Heart right ventricle (tissue), 16 donors: ENCODE measurements around the gene CCND2. TPM values are rescaled to one million over a fixed set of nuclear protein-coding genes. Genes with fewer than 3 reads are reported as not detected.

Experiments used
- ATAC-seq, 8 donors: fragments of 200-7000 bp; cut with Tn5 transposase; one replicate each; pipeline ENCODE4 v1.9.1; 2020; ENCODE audit warnings: mild to moderate bottlenecking in 8 of 8, moderate library complexity in 8 of 8, moderate number of reproducible peaks in 1 of 8
- DNase-seq, 2 donors: peaks; one replicate each; pipeline ENCODE4 v3.0.0-alpha.2; 2020
- H3K27ac ChIP-seq, 10 donors: fragments of 200-600 bp; sonication (generic) in 2 of 10; one replicate each; pipeline versions ENCODE4 v1.5.0 to v1.8.0; 2020 to 2022; ENCODE audit warnings: mild to moderate bottlenecking in 3 of 10
- H3K27me3 ChIP-seq, 7 donors: fragments of 200-600 bp; one replicate each; pipeline ENCODE4 v1.8.0; 2021 to 2022; ENCODE audit warnings: mild to moderate bottlenecking in 2 of 7
- H3K36me3 ChIP-seq, 9 donors: fragments of 200-600 bp; sonication (generic) in 1 of 9; one replicate each; pipeline versions ENCODE4 v1.5.0 to v1.8.0; 2020 to 2022; ENCODE audit warnings: mild to moderate bottlenecking in 2 of 9
- H3K4me1 ChIP-seq, 9 donors: fragments of 200-600 bp; sonication (generic) in 1 of 9; one replicate each; pipeline versions ENCODE4 v1.5.0 to v1.8.0; 2020 to 2022; ENCODE audit warnings: mild to moderate bottlenecking in 4 of 9
- H3K4me3 ChIP-seq, 10 donors: fragments of 200-600 bp; sonication (generic) in 2 of 10; one replicate each; pipeline versions ENCODE4 v1.5.0 to v1.8.0; 2020 to 2022; ENCODE audit warnings: mild to moderate bottlenecking in 7 of 10, moderate library complexity in 2 of 10
- H3K9me3 ChIP-seq, 11 donors: fragments of 200-600 bp in 10 of 11; sonication (generic) in 2 of 11; one replicate each; pipeline versions ENCODE4 v1.5.0 to v1.8.0; 2013 to 2022; ENCODE audit warnings: mild to moderate bottlenecking in 2 of 11, control low read depth in 1 of 11, moderate library complexity in 1 of 11
- WGBS, 2 donors: extraction: QIAGEN DNeasy Blood & Tissue Kit; methylation state at CpG; one replicate each; pipeline ENCODE4 v1.1.7; 2013; ENCODE audit warnings: inconsistent platforms in 1 of 2; 5-methylcytosine and 5-hydroxymethylcytosine counted together
- intact Hi-C, 10 donors: fragments of 100-400 bp; cut with DNase I; formaldehyde crosslinking; loops; one replicate each; pipeline versions ENCODE4 v1.11.1 to v1.14.2; 2022
- polyA plus RNA-seq, 2 donors: library from polyadenylated mRNA; stranded (reverse); fragments of 200-250 nt; gene quantifications; one replicate each; pipeline ENCODE4 v1.2.3, GENCODE V29; 2013
- total RNA-seq, 10 donors: library from RNA; stranded (reverse); fragmentation: NEBNext Ultra II Directional in 3 of 10; extraction: Animal tissue kit (Norgen Biotek cat#: 25700) in 3 of 10; gene quantifications; one replicate each; pipeline versions ENCODE4 v1.2.1 to v1.2.4, GENCODE V29; 2021 to 2023
- TF ChIP-seq, protein P1 (sequence below), 9 donors: fragments of 200-600 bp; sonication (generic) in 2 of 9; IDR thresholded peaks; one replicate each; pipeline versions ENCODE4 v1.5.0 to v1.8.0; 2021 to 2022; ENCODE audit warnings: antibody characterized with exemption in 9 of 9, mild to moderate bottlenecking in 5 of 9, moderate library complexity in 1 of 9
- donor health status: Arrhythmogenic right ventricular cardiomyopathy.
- donor health status: ischemic (EF 13 %, LVEDD 7.1; RV severe dilation, severe dysfunction).
- donor health status: healthy with polysubstance abuse.
- donor health status: DM: no; HTN: yes; CAD: no.
- donor health status: DM: no; HTN: no; CAD: no.
- donor health status: ischemic (EF 25% LVEDD 6.9; RV normal size, moderate dysfunction).
- donor health status: ischemic (EF 25% LVEDD 5.7; RV mildly dilated, moderate dysfunction).
- donor health status: healthy.
- donor health status: DM: yes; HTN: yes; CAD: no.
- donor health status: Ischemic cardiomyopathy.
- donor health status: ischemic (EF 35%, LVEDD 5.7; RV mildly dilated, moderate dysfunction).
- donor health status: nonischemic (EF 11% LVEDD 7.7; RV severe dilation, severe dysfunction).
- donor health status: DM: yes; HTN: yes; CAD: no.
- donor health status: PGD.
- donor health status: ischemic (EF 29% LVEDD 5.4; RV normal size, mild dysfunction).
- donor health status: nonischemic (EF 23%, LVEDD 6.1; RV moderate dilation, normal function).

CCND2 gene
- total and polyA plus RNA-seq, 12 donors: 27.5 to 515 (median 286) TPM

DNA sequence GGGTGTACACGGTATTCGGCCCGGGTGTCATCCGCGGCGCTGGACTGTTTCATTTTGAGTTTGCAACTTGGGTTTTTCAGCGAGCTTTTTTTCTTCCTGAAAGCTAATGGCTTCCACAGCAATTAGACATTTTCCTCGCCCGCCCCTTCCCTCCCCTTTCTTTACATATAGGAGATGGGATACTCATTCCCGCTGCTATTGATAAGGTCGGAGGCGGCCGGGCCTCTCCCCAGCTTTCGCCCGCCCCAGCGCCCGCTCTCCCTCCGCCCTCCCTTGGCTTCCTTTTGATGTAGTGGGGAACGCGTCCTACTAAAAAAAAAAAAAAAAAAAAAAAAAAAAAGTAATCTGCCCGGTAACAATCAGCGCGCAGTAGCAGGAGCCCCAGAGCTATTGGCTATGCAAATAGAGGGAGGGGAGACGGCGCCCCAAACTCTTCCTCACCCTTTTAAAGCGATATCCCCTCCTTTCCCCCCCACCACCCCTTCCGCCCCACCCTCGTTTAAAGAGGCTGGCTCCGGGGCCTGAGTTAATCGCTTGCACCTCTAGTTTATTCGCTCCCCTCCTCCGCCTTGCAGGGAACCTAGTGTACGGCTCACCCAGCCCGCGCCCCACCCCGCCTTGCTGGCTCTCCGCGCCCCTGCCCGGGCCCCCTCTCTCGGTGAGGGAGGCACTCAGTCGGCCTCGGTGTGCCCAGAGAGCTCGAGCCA is 1.7 kb upstream of the CCND2 start:
- DNase-seq: peak; percentile 68 to 89

DNA sequence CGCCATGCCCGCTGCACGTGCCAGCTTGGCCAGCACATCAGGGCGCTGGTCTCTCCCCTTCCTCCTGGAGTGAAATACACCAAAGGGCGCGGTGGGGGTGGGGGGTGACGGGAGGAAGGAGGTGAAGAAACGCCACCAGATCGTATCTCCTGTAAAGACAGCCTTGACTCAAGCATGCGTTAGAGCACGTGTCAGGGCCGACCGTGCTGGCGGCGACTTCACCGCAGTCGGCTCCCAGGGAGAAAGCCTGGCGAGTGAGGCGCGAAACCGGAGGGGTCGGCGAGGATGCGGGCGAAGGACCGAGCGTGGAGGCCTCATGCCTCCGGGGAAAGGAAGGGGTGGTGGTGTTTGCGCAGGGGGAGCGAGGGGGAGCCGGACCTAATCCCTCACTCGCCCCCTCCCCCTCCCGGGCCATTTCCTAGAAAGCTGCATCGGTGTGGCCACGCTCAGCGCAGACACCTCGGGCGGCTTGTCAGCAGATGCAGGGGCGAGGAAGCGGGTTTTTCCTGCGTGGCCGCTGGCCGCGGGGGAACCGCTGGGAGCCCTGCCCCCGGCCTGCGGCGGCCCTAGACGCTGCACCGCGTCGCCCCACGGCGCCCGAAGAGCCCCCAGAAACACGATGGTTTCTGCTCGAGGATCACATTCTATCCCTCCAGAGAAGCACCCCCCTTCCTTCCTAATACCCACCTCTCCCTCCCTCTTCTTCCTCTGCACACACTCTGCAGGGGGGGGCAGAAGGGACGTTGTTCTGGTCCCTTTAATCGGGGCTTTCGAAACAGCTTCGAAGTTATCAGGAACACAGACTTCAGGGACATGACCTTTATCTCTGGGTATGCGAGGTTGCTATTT is 914 bp upstream of the CCND2 start:
- H3K4me3 ChIP-seq: peak overlapping the region; percentile 6 to 95 (median 86)
- peak in 4 of 8 donors; percentile 0 to 12 (median 1) for ATAC-seq
- DNase-seq: peak; percentile 60 to 66
- intact Hi-C loops: loop anchor here in 5 of 10 donors (5.0 to 10.0 kb wide), 4 partner anchors 128 to 388 kb away; no protein-coding TSS in a partner anchor
- H3K27me3 ChIP-seq: peaks cover 0 to 75% (median 5%) of the 10 kb centered on the region in 7 donors
- peak overlapping the region; percentile 23 to 98 (median 96) for H3K27ac ChIP-seq
- H3K36me3 ChIP-seq: peaks cover 0 to 14% (median 0%) of the 10 kb centered on the region in 9 donors
- TF ChIP-seq, protein P1, sequence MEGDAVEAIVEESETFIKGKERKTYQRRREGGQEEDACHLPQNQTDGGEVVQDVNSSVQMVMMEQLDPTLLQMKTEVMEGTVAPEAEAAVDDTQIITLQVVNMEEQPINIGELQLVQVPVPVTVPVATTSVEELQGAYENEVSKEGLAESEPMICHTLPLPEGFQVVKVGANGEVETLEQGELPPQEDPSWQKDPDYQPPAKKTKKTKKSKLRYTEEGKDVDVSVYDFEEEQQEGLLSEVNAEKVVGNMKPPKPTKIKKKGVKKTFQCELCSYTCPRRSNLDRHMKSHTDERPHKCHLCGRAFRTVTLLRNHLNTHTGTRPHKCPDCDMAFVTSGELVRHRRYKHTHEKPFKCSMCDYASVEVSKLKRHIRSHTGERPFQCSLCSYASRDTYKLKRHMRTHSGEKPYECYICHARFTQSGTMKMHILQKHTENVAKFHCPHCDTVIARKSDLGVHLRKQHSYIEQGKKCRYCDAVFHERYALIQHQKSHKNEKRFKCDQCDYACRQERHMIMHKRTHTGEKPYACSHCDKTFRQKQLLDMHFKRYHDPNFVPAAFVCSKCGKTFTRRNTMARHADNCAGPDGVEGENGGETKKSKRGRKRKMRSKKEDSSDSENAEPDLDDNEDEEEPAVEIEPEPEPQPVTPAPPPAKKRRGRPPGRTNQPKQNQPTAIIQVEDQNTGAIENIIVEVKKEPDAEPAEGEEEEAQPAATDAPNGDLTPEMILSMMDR (IDR thresholded peaks at IDR 0.05): no peak
- peaks cover 5 to 73% (median 60%) of the 10 kb centered on the region in 9 donors for H3K4me1 ChIP-seq
- WGBS, 2 donors: 0 to 1% methylated on average over 56 to 62 of the region's 62 CpGs
- no peaks in the 10 kb centered on the region for H3K9me3 ChIP-seq

More for the DNA sequence above, 1.7 kb upstream of the CCND2 start:
- peak overlapping the region; percentile 23 to 98 (median 96) for H3K27ac ChIP-seq
- intact Hi-C loops: loop anchor here in 5 of 10 donors (5.0 to 10.0 kb wide), 4 partner anchors 127 to 387 kb away; no protein-coding TSS in a partner anchor
- peaks cover 0 to 9% (median 0%) of the 10 kb centered on the region in 9 donors for H3K36me3 ChIP-seq
- peaks cover 5 to 65% (median 52%) of the 10 kb centered on the region in 9 donors for H3K4me1 ChIP-seq
- TF ChIP-seq, protein P1 (IDR thresholded peaks at IDR 0.05): no peak
- peaks cover 0 to 83% (median 5%) of the 10 kb centered on the region in 7 donors for H3K27me3 ChIP-seq
- H3K9me3 ChIP-seq: no peaks in the 10 kb centered on the region
- ATAC-seq: peak; percentile 37 to 66 (median 58)
- 1% methylated on average over 43 of the region's 43 CpGs for WGBS, 2 donors
- H3K4me3 ChIP-seq: peak overlapping the region; percentile 27 to 95 (median 86)

DNA sequence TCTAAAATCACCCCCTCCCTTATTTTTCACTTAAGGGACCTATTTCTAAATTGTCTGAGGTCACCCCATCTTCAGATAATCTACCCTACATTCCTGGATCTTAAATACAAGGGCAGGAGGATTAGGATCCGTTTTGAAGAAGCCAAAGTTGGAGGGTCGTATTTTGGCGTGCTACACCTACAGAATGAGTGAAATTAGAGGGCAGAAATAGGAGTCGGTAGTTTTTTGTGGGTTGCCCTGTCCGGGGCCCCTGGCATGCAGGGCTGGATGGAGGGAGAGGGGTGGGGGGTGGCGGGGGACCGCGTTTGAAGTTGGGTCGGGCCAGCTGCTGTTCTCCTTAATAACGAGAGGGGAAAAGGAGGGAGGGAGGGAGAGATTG is 300 bp upstream of the CCND2 start:
- peaks cover 0 to 69% (median 5%) of the 10 kb centered on the region in 7 donors for H3K27me3 ChIP-seq

More for the DNA sequence above, 300 bp upstream of the CCND2 start:
- peak overlapping the region in 9 of 10 donors; percentile 81 to 98 (median 96) for H3K27ac ChIP-seq
- peaks cover 8 to 77% (median 66%) of the 10 kb centered on the region in 9 donors for H3K4me1 ChIP-seq
- TF ChIP-seq, protein P1 (IDR thresholded peaks at IDR 0.05): no peak
- peak overlapping the region; percentile 5 to 95 (median 86) for H3K4me3 ChIP-seq
- DNase-seq (no peak), ATAC-seq (no peak)
- no peaks in the 10 kb centered on the region for H3K9me3 ChIP-seq
- intact Hi-C loops: loop anchor here in 5 of 10 donors (5.0 to 10.0 kb wide), 4 partner anchors 128 to 388 kb away; no protein-coding TSS in a partner anchor
- WGBS, 2 donors: 0% methylated on average over 10 of the region's 10 CpGs
- peaks cover 0 to 21% (median 0%) of the 10 kb centered on the region in 9 donors for H3K36me3 ChIP-seq
